Right kidney (tissue), 1 donor: ENCODE data around the gene HSF4.

Experiments
- DNase-seq: peaks from one replicate; pipeline ENCODE4 v3.0.0-alpha.2; 2016

Gene HSF4

DNA sequence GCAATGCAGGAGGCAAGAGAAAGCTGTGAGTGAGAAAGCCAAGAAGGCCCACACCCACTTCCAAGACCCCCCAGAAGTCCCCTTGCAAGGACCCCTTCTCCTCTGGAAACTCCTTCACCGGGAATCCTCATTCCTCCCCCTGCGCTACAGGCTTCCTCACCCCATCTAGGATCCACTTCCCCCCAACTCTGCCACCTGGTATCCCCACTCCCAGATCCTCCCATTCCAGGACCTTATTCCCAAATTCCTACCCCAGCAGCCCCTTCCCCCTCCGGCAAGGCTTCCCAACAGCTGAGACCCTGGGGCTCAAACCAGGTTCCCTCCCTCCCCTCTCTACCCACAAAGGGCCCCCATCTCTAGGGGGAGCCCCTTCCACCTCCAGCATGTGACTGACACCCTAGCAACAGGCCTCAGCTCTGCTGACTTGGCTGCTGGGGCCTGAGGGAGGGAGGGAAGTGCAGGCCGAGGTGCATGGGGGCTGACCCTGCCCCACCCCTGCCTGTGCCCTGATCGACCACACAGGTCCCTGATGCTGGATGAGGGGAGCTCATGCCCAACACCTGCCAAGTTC is 2.1 kb downstream of the HSF4 start:
- no peak for DNase-seq

DNA sequence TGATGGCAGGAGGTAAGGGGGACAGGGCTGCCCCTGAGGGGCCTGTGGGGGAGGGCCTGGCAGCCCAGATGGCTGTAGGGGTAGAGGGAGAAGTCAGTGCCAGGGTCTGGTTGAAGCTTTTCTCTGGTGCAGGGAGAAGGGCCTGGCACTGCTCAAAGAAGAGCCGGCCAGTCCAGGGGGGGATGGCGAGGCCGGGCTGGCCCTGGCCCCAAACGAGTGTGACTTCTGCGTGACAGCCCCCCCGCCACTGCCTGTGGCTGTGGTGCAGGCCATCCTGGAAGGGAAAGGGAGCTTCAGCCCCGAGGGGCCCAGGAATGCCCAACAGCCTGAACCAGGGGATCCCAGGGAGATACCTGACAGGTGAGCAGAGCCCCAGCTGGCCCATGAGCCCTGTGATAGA is 3.0 kb downstream of the HSF4 start:
- no peak for DNase-seq

DNA sequence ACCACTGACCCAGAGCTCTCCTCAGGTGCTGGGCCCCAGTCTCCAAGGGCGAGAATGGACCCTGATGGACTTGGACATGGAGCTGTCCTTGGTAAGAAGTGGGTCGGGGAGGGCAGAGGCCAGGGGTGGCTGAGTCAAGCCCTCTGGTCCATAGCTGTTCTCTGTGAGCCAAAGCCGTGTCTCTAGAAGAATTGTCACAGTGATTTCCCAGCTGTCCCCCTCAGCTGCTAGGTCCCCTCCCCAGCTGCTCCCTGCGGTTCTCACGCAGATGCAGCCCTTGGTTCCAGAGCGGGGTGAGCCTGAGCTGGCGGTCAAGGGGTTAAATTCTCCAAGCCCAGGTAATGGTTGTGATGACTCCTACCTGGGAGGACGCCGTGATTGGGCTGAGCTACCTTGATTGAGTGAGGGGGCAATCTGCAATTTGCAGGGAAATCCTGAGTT is 4.5 kb downstream of the HSF4 start:
- DNase-seq, result no peak

DNA sequence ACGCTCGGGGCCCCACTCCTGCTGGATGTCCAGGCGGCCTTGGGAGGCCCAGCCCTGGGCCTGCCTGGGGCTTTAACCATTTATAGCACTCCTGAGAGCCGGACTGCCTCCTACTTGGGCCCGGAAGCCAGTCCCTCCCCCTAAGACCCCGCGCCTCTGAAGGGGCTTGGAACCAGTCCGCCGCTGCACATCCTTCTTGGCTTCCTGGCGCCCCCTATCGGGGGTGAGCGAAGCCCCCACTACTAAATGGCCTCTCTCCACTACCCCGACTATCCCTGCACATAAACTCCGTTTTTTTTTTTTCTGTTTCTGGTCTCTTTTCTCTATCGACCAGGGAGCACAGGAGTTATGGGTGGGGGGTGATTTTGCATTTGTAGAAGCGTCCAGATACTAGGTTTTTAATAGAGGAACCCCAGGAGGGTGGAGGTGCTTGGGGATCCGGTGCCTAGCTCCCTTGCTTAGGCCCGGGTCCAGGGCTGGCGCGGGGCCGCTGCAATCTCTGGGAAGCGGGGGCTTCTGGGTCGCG is 5.2 kb downstream of the HSF4 start:
- DNase-seq, result peak; percentile 42

DNA sequence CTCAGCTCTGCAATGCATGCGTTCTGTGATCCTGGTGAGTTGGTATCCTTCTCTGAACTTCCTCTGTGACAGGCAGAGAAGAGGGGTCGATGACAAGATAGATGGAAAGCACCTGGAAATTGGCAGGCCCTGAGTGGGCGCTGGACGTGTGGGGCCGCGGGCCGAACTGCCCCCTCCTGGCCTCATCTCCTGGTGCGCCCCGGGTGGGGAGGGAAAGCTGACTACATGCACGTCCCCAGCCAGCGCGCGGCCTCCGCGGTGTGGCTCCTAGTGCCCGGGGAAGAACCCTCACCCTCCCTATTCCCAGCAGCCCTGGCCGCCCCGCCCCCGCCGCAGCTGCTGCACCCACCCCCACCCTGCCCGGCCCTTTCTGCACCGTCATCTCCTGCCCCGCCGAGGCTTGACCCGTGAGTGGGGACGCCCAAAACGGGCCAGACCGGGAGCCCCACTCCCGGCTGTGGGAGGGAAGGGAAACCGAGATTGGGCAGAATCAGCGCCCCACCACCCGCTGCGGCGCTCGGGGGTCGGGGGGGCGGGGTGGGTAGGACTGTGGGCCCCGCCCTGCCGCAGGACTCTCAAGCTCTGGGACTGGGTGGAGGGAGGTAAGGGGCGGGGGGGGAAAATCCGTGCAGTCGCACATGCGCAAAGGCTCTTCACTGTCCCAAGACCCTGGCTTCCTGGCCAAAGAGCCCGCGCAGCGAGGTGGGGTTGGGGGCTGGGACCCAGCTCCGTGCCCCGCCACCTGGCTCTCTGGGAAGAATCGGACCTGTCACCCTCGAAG is 5.8 kb downstream of the HSF4 start, which contains the start of gene NOL3:
NOL3 (plus strand) TSS at position 371 of the 781 bp plus-strand sequence.
- DNase-seq, result peak; percentile 63

DNA sequence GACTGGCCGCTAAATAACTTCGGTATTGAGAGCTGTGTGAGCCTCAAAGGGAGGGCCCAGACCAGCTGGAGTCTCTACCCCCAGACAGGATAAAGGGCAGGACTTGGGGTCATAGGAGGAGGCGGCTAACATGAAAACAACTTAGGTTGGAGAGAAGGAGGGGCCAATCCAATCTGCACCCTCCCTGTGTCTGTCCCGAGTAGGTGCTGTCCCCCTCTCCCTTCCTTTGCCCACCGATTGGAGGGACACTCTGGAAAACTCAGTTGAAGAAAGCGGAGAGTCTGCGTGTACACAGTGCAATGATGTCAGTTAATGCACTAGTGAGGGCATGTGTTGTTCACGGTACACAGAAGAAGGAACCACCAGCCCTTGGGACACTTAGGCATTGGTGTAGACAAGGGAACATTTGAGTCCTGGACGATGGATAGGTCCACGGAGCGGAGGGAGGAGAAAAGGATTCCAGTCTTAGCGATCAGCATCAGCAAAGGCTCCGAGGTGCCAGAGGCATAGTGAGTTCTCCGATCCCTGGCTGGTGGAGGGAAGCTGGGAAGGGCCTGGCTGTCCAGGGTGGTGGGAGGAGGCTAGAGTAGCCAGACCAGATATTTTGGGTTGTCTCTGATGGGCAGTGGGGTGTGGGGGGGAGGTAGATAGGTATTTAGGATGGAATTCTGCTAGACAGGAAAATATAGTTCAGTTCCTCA is 6.6 kb downstream of the HSF4 start:
- DNase-seq, result no peak

DNA sequence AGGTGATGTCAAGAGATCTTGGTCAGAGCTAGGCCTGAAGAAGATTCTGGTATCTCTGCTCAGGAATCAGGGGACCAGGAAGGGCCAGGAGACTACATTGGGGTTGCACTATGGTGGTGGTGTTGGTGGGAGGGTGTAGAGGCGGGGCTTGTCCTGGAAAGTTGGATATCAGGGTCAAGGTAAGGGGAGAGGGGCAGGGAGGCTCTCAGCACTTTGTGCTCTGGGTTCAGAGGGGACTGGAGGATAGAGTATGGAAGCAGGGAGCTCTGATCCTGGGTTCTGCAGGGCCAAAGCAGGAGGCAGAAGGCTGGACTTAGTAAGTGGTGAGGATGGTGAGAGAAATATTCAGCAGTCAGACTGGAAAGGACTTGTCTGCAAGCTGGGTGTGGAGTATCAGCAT is 8.8 kb downstream of the HSF4 start:
- no peak for DNase-seq

DNA sequence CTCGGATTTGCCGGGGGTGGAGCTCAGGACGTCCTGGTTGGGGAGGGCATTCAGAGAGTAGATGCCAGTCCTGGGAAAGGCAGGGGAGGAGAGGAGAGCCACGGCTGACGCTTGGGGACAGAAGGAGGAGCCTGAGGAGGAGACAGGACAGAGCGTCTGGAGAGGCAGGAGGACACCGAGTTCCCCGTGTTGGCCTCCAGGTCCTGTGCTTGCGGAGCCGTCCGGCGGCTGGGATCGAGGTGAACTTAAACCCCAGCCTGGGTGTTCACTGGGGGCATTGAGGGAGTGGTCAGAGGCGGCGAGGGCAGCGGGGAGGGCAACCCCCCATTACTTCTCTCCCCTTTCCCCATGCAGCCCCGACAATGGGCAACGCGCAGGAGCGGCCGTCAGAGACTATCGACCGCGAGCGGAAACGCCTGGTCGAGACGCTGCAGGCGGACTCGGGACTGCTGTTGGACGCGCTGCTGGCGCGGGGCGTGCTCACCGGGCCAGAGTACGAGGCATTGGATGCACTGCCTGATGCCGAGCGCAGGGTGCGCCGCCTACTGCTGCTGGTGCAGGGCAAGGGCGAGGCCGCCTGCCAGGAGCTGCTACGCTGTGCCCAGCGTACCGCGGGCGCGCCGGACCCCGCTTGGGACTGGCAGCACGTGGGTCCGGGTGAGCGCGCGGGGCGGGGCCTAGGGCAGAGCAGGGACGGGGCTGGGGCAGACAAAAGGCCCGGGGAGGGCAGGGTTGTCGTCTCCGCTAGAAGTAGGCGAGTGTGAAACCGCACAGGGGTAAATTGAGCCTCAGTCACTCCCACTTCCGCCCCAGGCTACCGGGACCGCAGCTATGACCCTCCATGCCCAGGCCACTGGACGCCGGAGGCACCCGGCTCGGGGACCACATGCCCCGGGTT is 9.5 kb downstream of the HSF4 start:
- peak; percentile 73 for DNase-seq

DNA sequence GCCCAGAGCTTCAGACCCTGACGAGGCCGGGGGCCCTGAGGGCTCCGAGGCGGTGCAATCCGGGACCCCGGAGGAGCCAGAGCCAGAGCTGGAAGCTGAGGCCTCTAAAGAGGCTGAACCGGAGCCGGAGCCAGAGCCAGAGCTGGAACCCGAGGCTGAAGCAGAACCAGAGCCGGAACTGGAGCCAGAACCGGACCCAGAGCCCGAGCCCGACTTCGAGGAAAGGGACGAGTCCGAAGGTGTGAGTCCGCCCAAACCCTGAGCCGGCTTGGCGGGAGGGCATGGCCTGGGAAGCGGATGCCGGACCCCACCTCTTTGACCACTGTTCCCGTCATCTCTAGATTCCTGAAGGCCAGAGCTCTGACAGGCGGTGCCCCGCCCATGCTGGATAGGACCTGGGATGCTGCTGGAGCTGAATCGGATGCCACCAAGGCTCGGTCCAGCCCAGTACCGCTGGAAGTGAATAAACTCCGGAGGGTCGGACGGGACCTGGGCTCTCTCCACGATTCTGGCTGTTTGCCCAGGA is 10.2 kb downstream of the HSF4 start:
- DNase-seq, result peak; percentile 35

DNA sequence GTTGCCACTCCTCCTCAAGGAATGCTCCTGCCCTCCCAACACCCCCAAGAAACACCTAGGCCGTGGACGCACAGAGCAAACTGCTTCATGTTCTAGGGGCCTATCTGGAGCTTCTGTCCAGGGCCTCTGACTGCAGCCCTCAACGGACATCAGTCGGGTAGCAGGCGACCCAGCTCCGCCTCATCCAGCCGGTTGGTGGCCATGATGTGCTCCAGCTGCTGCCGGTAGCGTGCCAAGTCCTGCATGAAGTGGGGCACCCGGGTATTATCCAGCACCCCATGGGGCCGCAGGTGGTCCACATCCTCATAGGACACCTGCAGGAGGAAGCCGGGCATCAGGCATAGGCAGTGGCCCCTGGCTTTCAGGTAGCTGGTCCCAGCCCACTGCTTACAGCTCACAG is 12.1 kb downstream of the HSF4 start:
- DNase-seq, result no peak

DNA sequence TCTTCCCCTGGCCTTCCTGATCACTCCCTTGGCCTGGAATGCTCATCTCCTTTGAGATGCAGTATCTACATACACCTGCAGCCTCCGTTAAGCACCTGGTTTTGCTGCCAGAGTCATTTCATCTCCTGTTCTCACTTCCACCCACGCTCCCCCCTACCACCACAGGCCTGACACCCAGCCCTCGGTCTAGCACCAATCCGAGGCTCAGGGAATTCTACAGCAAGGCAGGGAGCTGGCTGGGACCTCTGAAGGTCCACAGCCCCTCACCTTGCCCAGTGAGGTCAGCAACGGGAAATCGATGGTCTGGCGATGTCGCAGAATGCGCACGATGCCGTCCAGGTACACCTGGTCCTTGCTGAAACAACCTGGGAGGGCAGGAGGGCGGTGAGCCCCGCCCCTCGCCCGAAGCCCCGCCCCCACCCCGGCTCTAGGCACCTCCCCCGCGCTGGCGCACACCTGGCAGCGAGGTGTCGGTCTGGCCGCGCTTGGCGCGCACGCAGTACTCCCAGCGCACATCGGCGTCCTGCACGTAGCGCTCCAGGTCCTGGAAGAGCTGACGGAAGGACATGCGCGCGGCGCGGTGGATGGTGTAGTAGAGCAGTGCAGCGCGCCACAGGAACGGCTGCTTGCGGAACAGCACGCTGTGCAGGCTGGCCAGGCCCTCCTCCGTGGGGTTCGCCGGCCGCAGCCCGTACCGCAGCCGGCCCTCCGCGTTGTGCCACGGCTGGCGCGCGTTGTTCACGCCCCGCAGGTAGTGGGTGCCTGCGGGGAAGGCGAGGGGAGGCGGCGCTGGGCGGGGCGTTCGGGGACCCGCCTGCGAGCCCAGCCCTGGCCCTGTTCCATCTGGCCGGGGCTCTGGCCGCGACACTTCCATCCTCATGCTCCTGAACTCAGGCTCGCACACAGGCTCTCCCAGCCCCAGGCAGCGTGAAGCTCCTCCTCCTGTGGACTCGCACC is 13.5 kb downstream of the HSF4 start:
- DNase-seq, result peak; percentile 71

DNA sequence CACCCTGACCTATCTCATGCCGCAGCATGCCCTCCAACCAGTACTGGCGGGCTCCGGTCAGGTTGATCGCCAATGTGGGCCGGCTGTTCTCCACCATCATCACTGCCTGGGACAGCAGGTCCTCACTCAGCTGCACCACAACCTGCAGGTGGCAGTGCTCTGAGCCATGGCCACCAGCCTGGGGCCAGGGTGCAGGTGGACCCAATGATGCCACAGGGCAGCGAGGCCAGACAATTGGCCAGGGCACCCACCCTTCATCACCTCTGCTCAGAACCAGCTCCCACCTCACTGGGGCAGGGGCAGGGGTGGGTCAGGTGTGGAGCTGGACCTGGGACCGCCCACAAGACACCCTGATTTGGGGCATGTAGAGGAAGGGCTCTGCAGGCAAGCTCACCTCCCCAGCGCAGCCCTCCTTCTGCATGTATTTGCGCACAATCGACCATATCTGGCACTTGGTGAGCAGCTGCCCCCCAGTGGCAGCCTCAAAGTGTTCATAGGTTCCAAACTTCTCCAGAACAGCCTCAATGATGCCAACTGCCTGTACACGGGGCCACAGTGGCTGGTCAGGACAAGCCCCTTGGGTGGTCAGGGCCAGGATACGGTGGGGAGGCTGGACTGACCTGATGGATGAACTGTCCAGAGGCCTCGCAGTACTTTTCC is 15.0 kb downstream of the HSF4 start:
- no peak for DNase-seq

DNA sequence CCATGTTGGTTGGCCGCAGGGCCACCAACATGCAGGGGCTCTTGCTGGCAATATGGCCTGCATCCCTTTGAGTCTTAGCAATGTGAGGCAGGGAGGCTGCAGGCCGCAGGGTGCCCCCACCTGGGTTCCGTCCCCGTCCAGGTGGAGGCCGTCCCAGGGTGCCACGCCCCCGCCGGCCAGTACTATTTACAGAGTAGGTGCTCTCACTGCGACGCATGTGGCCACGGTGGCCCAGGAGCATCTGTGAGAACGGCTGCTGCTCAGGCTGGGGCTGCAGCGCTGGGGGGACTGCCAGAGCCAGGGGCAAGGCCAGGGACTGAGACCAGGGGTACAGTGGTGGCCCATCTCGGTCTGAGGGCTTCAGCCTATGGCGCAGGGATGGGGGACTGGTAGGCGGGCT is 15.6 kb downstream of the HSF4 start:
- no peak for DNase-seq

DNA sequence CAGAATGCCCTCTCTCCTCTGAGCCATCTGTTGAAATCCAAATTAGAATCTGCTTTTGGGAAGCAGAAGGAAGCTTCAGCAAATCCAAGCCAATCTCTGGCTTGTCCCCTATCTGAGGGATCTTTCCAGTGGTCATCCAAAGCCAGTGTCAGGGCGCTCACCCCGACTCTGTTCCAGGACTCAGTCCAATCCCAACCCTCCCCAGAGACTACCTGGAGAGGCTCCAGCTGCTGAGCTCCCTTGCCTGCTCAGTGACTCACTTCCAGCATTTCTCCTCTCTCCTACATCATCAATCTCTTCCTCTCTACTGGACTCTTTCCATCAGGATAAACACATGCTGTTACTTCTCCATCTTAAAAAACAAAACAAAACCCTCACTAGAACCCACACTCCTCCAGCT is 16.8 kb downstream of the HSF4 start:
- no peak for DNase-seq

DNA sequence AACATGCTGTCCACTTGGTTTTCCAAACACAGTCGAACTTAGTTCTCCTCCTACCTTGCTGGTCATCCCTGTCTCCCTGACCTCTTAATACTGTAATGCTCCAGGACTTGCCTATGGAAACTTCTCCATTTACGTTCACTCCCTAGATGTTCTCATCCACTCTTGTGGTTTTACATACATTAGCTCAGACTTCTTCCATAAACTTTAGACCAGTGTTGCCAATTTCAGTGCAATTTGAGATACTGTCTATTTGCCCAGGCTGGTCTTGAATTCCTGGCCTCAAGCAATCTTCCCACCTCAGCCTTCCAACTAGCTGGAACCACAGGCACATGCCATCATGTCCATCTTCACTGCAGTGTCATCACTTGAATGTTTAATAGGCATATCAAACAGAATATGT is 17.7 kb downstream of the HSF4 start:
- no peak for DNase-seq

DNA sequence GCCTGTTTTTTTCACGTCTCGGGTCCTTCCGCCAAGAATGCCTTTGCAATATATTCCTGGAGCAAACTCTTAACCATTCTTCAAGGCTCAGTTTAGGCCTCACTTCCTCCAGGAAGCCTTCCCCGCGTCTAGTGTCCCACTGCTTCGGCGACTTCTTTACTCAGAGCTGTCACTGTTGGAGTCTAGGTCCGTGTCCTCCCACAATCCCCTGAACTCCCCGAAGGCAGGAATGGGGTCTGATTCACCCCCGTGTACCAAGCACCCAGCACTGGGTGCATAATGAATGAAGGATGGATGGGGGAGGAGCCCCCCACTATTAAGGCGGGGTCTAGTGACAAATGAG is 18.7 kb downstream of the HSF4 start:
- no peak for DNase-seq

DNA sequence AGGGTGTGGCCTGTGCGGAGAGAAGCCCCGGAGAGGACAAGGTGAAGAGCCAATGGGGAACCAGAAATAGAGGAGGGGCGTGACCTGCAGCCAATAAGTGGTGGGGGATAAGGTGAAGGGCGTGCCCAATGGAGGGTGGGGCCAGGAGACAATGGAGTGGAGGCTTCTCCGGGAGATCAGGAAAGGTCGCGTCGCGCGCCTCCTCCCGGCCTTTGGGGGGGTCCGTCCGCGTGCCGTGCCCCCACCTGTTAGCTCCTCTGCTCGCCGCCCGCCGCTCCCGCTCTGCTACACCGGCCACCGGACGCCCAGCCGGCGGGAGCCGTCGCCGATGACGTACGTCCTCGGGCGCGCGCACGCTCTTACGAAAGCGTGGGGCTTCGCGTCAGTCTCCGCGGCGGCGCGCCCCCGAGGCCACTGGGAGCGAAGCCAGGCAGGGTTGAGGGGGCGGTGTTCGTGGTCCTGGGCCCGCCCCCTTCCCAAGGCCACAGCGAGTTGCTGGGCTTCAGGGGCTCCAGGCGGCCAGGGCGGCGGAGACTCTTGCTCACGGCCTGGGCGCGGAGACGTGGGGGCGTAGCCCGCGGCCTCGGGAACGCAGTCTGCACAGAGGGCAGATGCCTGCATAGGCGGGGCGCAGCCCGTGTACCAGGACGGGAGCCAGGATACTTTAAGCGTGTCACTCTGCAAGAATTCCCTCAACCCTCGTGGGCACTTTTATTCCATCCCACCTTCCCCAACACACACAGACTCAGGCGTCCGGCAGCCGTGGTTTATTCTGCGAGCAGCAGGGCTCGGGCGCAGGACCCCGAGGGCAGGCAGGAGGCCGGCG is 19.3 kb downstream of the HSF4 start, which contains the start of gene MATCAP1:
MATCAP1 (minus strand) TSS at position 337 of the 826 bp plus-strand sequence. CDS start 3,353 bp downstream, outside the sequence.
- DNase-seq, result peak; percentile 100

DNA sequence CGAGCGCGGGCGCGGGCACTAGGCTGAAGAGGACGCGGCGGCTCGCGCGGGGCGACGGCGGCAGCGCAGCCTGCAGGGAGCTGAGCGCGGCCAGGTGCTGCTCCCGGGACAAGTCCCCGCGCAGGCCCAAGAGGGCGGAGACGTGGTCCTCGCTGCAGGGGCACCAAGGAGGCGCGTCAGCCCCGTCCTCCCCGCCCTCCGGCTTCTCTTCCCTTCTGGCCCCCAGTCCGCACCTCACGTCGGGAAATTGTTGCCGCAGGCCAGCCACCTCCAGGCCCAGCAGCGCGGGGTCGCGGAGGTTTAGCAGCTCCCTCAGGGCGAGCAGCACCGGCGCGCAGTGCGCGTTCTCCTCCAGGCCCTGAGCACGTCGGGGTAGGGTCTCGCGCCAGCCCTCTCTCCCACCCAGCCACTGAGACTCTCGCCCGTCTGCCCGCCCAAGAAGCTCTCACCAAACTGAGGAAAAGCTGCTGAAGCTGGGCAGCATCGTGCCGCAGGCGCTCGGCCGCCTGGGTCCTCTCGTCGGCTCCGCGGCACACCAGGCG is 20.0 kb downstream of the HSF4 start:
- DNase-seq, result peak; percentile 35
